ENCODE results near the gene PIM1. TPM values are rescaled to one million over a fixed set of nuclear protein-coding genes. Genes with fewer than 3 reads are reported as not detected.
A peak's percentile ranks its signal among the peaks of the same experiment; 100 is the strongest.

The PIM1 gene
- polyA plus RNA-seq, 4 donors = 26.0 to 118 (median 57.8) TPM

DNA sequence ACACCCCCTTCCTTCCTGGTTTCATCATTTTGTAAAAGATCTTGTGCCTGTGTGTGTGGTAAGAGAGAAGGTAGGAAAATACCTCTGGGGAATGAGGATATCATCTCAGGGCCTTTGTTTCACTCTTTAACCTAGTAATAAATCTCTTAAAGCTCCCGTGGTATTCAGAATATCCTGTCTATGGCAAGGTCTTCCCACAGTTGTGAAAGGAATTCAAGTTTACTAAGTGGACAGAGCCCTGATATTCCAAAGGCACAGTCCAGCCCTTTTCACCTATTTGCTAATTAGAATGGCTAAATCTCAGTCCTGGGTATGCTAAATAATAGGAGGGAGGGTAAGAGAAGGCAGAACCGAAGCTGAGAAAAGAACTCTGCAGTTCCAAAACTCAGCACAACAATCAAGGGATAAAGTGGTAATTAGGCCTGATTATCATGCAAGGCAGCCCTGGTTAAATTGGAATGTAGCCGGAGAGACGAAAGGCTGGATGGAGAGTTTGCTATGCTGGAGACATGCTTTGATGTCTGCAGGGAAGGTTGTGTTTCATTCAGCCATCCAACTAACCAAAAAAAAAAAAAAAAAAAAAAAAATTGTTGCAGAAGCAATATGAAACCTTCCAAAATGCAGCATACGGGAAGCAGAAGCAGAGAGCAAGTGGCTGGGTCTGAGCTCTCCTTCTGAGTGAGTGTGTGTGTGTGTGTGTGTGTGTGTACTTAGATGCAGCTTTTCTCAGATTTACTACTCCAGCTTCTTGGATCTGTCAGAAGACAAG lies 28.5 kb upstream of the PIM1 start:
- FAIRE-seq (no peak), DNase-seq (peak in 1 of 2 donors; percentile 24)
- H3K9me3 ChIP-seq (ENCODE audit: control insufficient read depth in 2 of 2, insufficient read depth in 1 of 2, low read depth in 1 of 2, low read length in 1 of 2) = no peaks in the 10 kb centered on the region
- H3K36me3 ChIP-seq (ENCODE audit: control insufficient read depth in 3 of 3, insufficient read depth in 2 of 3, low read depth in 1 of 3, low read length in 3 of 3) = no peaks in the 10 kb centered on the region
- 57 to 77% (median 71%) methylated on average over 5 of the region's 5 CpGs for WGBS, 3 donors
- no peaks in the 10 kb centered on the region for H3K27me3 ChIP-seq (ENCODE audit: control insufficient read depth in 3 of 3, insufficient read depth in 3 of 3, low read length in 3 of 3)
- H3K4me3 ChIP-seq (ENCODE audit: low read depth in 1 of 3, low read length in 3 of 3) = no peak overlapping the region
- peaks cover 0 to 60% (median 2%) of the 10 kb centered on the region in 3 donors for H3K4me1 ChIP-seq (ENCODE audit: control insufficient read depth in 3 of 3, insufficient read depth in 2 of 3, low read depth in 1 of 3, low read length in 2 of 3)
- H3K27ac ChIP-seq (ENCODE audit: low read depth in 1 of 3, low read length in 2 of 3) = peak overlapping the region in 2 of 3 donors; percentile 34 to 66

- H3K27me3 ChIP-seq (ENCODE audit: control insufficient read depth in 3 of 3, insufficient read depth in 3 of 3, low read length in 3 of 3) = no peaks in the 10 kb centered on the region
- no peaks in the 10 kb centered on the region for H3K9me3 ChIP-seq (ENCODE audit: control insufficient read depth in 2 of 2, insufficient read depth in 1 of 2, low read depth in 1 of 2, low read length in 1 of 2)
- peaks cover 0 to 53% (median 2%) of the 10 kb centered on the region in 3 donors for H3K4me1 ChIP-seq (ENCODE audit: control insufficient read depth in 3 of 3, insufficient read depth in 2 of 3, low read depth in 1 of 3, low read length in 2 of 3)
- peak overlapping the region in 2 of 3 donors; percentile 34 to 66 for H3K27ac ChIP-seq (ENCODE audit: low read depth in 1 of 3, low read length in 2 of 3)
- 63 to 71% (median 65%) methylated on average over 4 of the region's 4 CpGs for WGBS, 3 donors
- DNase-seq = no peak
- H3K4me3 ChIP-seq (ENCODE audit: low read depth in 1 of 3, low read length in 3 of 3) = no peak overlapping the region
- no peak for FAIRE-seq
- no peaks in the 10 kb centered on the region for H3K36me3 ChIP-seq (ENCODE audit: control insufficient read depth in 3 of 3, insufficient read depth in 2 of 3, low read depth in 1 of 3, low read length in 3 of 3)
These were observed 27.8 kb upstream of the PIM1 start for GRCh38 chr6:37142050-37142614.

GRCh38 chr6:37143585-37143984 lies 26.4 kb upstream of the PIM1 start:
- peak overlapping the region in 1 of 3 donors; percentile 88 for H3K27ac ChIP-seq (ENCODE audit: low read depth in 1 of 3, low read length in 2 of 3)
- 56 to 75% (median 58%) methylated on average over 2 of the region's 2 CpGs for WGBS, 3 donors

GRCh38 chr6:37145443-37145842 lies 24.5 kb upstream of the PIM1 start:
- H3K9me3 ChIP-seq (ENCODE audit: control insufficient read depth in 2 of 2, insufficient read depth in 1 of 2, low read depth in 1 of 2, low read length in 1 of 2) = no peaks in the 10 kb centered on the region
- peaks cover 0 to 45% (median 0%) of the 10 kb centered on the region in 3 donors for H3K4me1 ChIP-seq (ENCODE audit: control insufficient read depth in 3 of 3, insufficient read depth in 2 of 3, low read depth in 1 of 3, low read length in 2 of 3)
- 94 to 96% (median 96%) methylated on average over 10 of the region's 10 CpGs for WGBS, 3 donors
- no peaks in the 10 kb centered on the region for H3K36me3 ChIP-seq (ENCODE audit: control insufficient read depth in 3 of 3, insufficient read depth in 2 of 3, low read depth in 1 of 3, low read length in 3 of 3)
- H3K27ac ChIP-seq (ENCODE audit: low read depth in 1 of 3, low read length in 2 of 3) = peak overlapping the region in 1 of 3 donors; percentile 75
- H3K27me3 ChIP-seq (ENCODE audit: control insufficient read depth in 3 of 3, insufficient read depth in 3 of 3, low read length in 3 of 3) = no peaks in the 10 kb centered on the region
- no peak overlapping the region for H3K4me3 ChIP-seq (ENCODE audit: low read depth in 1 of 3, low read length in 3 of 3)
- FAIRE-seq = no peak
- DNase-seq = no peak

More at GRCh38 chr6:37143585-37143984, 26.4 kb upstream of the PIM1 start:
- Histone ChIP-seq H3K27me3 (ENCODE audit: control insufficient read depth in 3 of 3, insufficient read depth in 3 of 3, low read length in 3 of 3) (no peaks in the 10 kb centered on the region), H3K4me3 (ENCODE audit: low read depth in 1 of 3, low read length in 3 of 3) (no peak overlapping the region), H3K4me1 (ENCODE audit: control insufficient read depth in 3 of 3, insufficient read depth in 2 of 3, low read depth in 1 of 3, low read length in 2 of 3) (peaks cover 0 to 49% (median 0%) of the 10 kb centered on the region in 3 donors), H3K36me3 (ENCODE audit: control insufficient read depth in 3 of 3, insufficient read depth in 2 of 3, low read depth in 1 of 3, low read length in 3 of 3) (no peaks in the 10 kb centered on the region), H3K9me3 (ENCODE audit: control insufficient read depth in 2 of 2, insufficient read depth in 1 of 2, low read depth in 1 of 2, low read length in 1 of 2) (no peaks in the 10 kb centered on the region)
- no peak for DNase-seq
- no peak for FAIRE-seq

DNA sequence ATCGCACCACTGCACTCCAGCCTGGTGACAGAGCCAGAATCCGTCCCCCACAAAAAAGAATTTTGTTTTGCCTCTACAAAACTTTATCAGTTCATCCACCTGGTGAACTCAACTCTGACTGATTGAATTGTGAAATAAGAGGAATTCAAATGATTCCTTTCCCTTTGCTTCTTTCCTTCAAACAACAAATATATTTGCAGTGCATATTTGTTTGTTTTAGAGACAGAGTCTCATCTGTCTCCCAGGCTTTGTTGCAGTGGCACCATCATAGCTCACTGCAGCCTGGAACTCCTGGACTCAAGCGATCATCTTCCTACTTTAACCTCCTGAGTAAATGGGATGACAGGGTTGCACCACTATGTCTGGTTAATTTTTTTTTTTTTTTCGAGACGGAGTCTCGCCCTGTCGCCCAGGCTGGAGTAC lies 23.2 kb upstream of the PIM1 start:
- DNase-seq (no peak), FAIRE-seq (no peak)
- H3K4me1 ChIP-seq (ENCODE audit: control insufficient read depth in 3 of 3, insufficient read depth in 2 of 3, low read depth in 1 of 3, low read length in 2 of 3) = peaks cover 0 to 36% (median 0%) of the 10 kb centered on the region in 3 donors
- no peak overlapping the region for H3K4me3 ChIP-seq (ENCODE audit: low read depth in 1 of 3, low read length in 3 of 3)
- H3K27me3 ChIP-seq (ENCODE audit: control insufficient read depth in 3 of 3, insufficient read depth in 3 of 3, low read length in 3 of 3) = no peaks in the 10 kb centered on the region
- no peaks in the 10 kb centered on the region for H3K36me3 ChIP-seq (ENCODE audit: control insufficient read depth in 3 of 3, insufficient read depth in 2 of 3, low read depth in 1 of 3, low read length in 3 of 3)
- H3K9me3 ChIP-seq (ENCODE audit: control insufficient read depth in 2 of 2, insufficient read depth in 1 of 2, low read depth in 1 of 2, low read length in 1 of 2) = no peaks in the 10 kb centered on the region
- 87 to 98% (median 95%) methylated on average over 7 of the region's 7 CpGs for WGBS, 3 donors
- H3K27ac ChIP-seq (ENCODE audit: low read depth in 1 of 3, low read length in 2 of 3) = no peak overlapping the region

DNA sequence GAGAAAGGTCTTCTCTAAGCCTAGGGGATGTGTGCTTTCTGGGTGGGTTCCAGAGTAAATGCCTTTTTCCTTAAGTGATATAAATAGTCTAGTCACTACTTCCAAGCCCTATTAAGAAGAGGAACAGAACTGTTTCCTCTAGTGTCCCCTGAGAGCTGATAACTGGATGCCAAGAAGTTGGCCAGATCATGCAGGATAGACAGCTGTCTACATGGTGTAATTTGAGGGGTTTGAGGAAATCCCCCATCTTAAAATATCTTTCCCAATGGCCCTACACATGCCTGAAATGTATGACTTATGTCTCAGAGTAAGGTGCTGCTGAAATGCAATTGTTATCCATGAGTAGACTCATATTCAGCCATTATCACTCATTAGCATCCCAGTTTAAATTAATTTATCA lies 20.2 kb upstream of the PIM1 start:
- FAIRE-seq = no peak
- Histone ChIP-seq H3K4me3 (ENCODE audit: low read depth in 1 of 3, low read length in 3 of 3) (no peak overlapping the region), H3K27me3 (ENCODE audit: control insufficient read depth in 3 of 3, insufficient read depth in 3 of 3, low read length in 3 of 3) (no peaks in the 10 kb centered on the region), H3K4me1 (ENCODE audit: control insufficient read depth in 3 of 3, insufficient read depth in 2 of 3, low read depth in 1 of 3, low read length in 2 of 3) (peaks cover 0 to 20% (median 0%) of the 10 kb centered on the region in 3 donors), H3K27ac (ENCODE audit: low read depth in 1 of 3, low read length in 2 of 3) (no peak overlapping the region), H3K9me3 (ENCODE audit: control insufficient read depth in 2 of 2, insufficient read depth in 1 of 2, low read depth in 1 of 2, low read length in 1 of 2) (no peaks in the 10 kb centered on the region), H3K36me3 (ENCODE audit: control insufficient read depth in 3 of 3, insufficient read depth in 2 of 3, low read depth in 1 of 3, low read length in 3 of 3) (no peaks in the 10 kb centered on the region)
- no peak for DNase-seq

GRCh38 chr6:37150314-37150713 lies 19.6 kb upstream of the PIM1 start:
- DNase-seq (no peak), FAIRE-seq (no peak)
- no peak overlapping the region for H3K27ac ChIP-seq (ENCODE audit: low read depth in 1 of 3, low read length in 2 of 3)
- no peaks in the 10 kb centered on the region for H3K9me3 ChIP-seq (ENCODE audit: control insufficient read depth in 2 of 2, insufficient read depth in 1 of 2, low read depth in 1 of 2, low read length in 1 of 2)
- H3K27me3 ChIP-seq (ENCODE audit: control insufficient read depth in 3 of 3, insufficient read depth in 3 of 3, low read length in 3 of 3) = no peaks in the 10 kb centered on the region
- H3K4me1 ChIP-seq (ENCODE audit: control insufficient read depth in 3 of 3, insufficient read depth in 2 of 3, low read depth in 1 of 3, low read length in 2 of 3) = peaks cover 0 to 21% (median 0%) of the 10 kb centered on the region in 3 donors
- WGBS, 3 donors = 53 to 80% (median 68%) methylated on average over 3 of the region's 3 CpGs
- no peaks in the 10 kb centered on the region for H3K36me3 ChIP-seq (ENCODE audit: control insufficient read depth in 3 of 3, insufficient read depth in 2 of 3, low read depth in 1 of 3, low read length in 3 of 3)
- no peak overlapping the region for H3K4me3 ChIP-seq (ENCODE audit: low read depth in 1 of 3, low read length in 3 of 3)

DNA sequence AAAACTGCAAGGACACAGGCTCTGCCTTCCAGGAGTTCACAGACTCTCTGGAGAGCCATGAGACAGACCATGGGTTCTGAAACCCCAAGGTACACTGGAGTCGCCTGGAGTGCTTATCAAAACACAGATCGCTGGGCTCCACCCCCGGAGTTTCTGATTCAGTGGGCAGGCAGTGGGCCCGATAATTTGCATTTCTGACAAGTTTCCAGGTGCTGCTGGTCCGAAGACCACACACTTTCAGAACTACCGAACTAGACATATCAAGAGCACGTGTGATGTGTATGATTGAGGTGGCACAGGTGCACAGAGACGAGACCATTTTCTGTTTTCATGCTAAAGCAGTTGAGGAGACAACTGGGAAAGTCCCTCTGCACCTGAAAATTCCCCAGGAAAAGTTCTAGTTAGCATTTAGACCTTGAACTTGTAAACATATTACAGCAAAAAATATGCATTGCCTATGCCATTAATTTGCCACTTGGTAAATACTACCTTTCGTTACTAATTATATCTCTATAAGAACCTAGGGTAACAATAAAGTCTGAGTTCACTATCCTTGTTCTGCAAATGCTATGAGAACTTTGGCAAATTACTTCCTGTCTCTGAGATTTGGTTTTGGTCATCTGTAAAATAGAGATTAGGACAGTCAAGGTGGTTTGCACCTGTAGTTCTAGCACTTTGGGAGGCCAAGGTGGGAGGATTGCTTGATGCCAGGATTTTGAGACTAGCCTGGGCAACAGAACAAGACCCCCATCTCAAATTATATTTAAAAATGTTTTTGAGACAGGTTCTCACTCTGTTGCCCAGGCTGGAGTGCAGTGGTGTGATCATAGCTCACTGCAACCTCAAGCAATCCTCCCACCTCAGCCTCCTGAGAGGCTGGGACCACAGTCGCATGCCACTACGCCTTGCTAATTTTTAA lies 14.3 kb upstream of the PIM1 start:
- 20 to 50% (median 32%) methylated on average over 11 of the region's 11 CpGs for WGBS, 3 donors
- no peaks in the 10 kb centered on the region for H3K27me3 ChIP-seq (ENCODE audit: control insufficient read depth in 3 of 3, insufficient read depth in 3 of 3, low read length in 3 of 3)
- H3K4me1 ChIP-seq (ENCODE audit: control insufficient read depth in 3 of 3, insufficient read depth in 2 of 3, low read depth in 1 of 3, low read length in 2 of 3) = peaks cover 0 to 16% (median 2%) of the 10 kb centered on the region in 3 donors
- H3K4me3 ChIP-seq (ENCODE audit: low read depth in 1 of 3, low read length in 3 of 3) = no peak overlapping the region
- no peaks in the 10 kb centered on the region for H3K36me3 ChIP-seq (ENCODE audit: control insufficient read depth in 3 of 3, insufficient read depth in 2 of 3, low read depth in 1 of 3, low read length in 3 of 3)
- peak overlapping the region in 2 of 3 donors; percentile 35 to 70 for H3K27ac ChIP-seq (ENCODE audit: low read depth in 1 of 3, low read length in 2 of 3)
- FAIRE-seq (no peak), DNase-seq (no peak)
- no peaks in the 10 kb centered on the region for H3K9me3 ChIP-seq (ENCODE audit: control insufficient read depth in 2 of 2, insufficient read depth in 1 of 2, low read depth in 1 of 2, low read length in 1 of 2)

Measured in small intestine (tissue), 7 donors.